Activated B cell treated with CpG ODN at 0.5 μM for 24 hours (primary cell): ENCODE measurements around the gene CFI. TPM values are rescaled to one million over a fixed set of nuclear protein-coding genes. Genes with fewer than 3 reads are reported as not detected.

Source experiments
- ATAC-seq: fragments of 200-7000 bp; cut with Tn5 transposase; one replicate; pipeline ENCODE4 v1.10.0; 2021; ENCODE audit warnings: low read depth, mild to moderate bottlenecking, moderate library complexity
- CTCF ChIA-PET: fragments of 350-600 bp; sonication (Branson Sonifier 250); formaldehyde crosslinking; loops from one replicate; lab custom pipeline; 2021; ENCODE audit warnings: antibody characterized with exemption; lab: Charles Lee
- POLR2A ChIA-PET: fragments of 350-600 bp; sonication (Branson Sonifier 250); formaldehyde crosslinking; loops from one replicate; lab custom pipeline; 2021; ENCODE audit warnings: antibody characterized with exemption; lab: Charles Lee
- DNase-seq: peaks from one replicate; pipeline ENCODE4 v3.0.0; 2022
- H3K27ac Mint-ChIP-seq: one replicate; pipeline ENCODE4 v1.8.0; 2020; ENCODE audit warnings: mixed read lengths
- H3K27me3 Mint-ChIP-seq: one replicate; pipeline ENCODE4 v1.8.0; 2021; ENCODE audit warnings: mixed read lengths
- H3K36me3 Mint-ChIP-seq: one replicate; pipeline ENCODE4 v1.8.0; 2021; ENCODE audit warnings: low read depth, mixed read lengths
- H3K4me1 Mint-ChIP-seq: one replicate; pipeline ENCODE4 v1.8.0; 2021; ENCODE audit warnings: mixed read lengths
- H3K4me3 Mint-ChIP-seq: one replicate; pipeline ENCODE4 v1.8.0; 2020; ENCODE audit warnings: mild to moderate bottlenecking, mixed read lengths
- H3K9me3 Mint-ChIP-seq: one replicate; pipeline ENCODE4 v1.8.0; 2020; ENCODE audit warnings: mixed read lengths
- CTCF ChIP-seq: fragments of 200-600 bp; IDR thresholded peaks from one replicate; pipeline ENCODE4 v1.8.0; 2022; ENCODE audit warnings: antibody characterized with exemption, mild to moderate bottlenecking
- intact Hi-C: fragments of 100-400 bp; cut with micrococcal nuclease; formaldehyde crosslinking; loops from one replicate; pipeline ENCODE4 v1.15.1; 2024
- total RNA-seq: library from RNA; stranded (reverse); gene quantifications from 2 replicates; pipeline ENCODE4 v1.2.3, GENCODE V29; 2022

Gene CFI
- total RNA-seq, 1 donor from 2014 or later = not detected

GRCh38 chr4:109735566-109736365 is 66.0 kb downstream of the CFI start:
- Mint-ChIP-seq H3K9me3 (no peaks in the 10 kb centered on the region), H3K36me3 (no peaks in the 10 kb centered on the region), H3K27me3 (peaks cover 16% of the 10 kb centered on the region), H3K4me1 (no peaks in the 10 kb centered on the region), H3K27ac (no peak overlapping the region), H3K4me3 (no peak overlapping the region)
- TF ChIP-seq CTCF = no peak
- CTCF ChIA-PET = no interaction called here
- intact Hi-C loops = no loop called here
- POLR2A ChIA-PET = no interaction called here
- DNase-seq (no peak), ATAC-seq (no peak)

- DNase-seq (no peak), ATAC-seq (no peak)
- CTCF ChIA-PET = no interaction called here
- H3K4me3 Mint-ChIP-seq = no peak overlapping the region
- intact Hi-C loops = loop anchor here (5.0 kb wide), 2 partner anchors 464 to 1801 kb away; partner anchors contain the start of genes CYP2U1 and ELOVL6
- no peak overlapping the region for H3K27ac Mint-ChIP-seq
- TF ChIP-seq CTCF = no peak
- no peaks in the 10 kb centered on the region for H3K36me3 Mint-ChIP-seq
- POLR2A ChIA-PET = interaction anchor here (0.9 kb wide), 1 partner anchor 11 kb away, joined by 3 read pairs; no protein-coding TSS in a partner anchor
- no peaks in the 10 kb centered on the region for H3K9me3 Mint-ChIP-seq
- peaks cover 9% of the 10 kb centered on the region for H3K27me3 Mint-ChIP-seq
- peaks cover 11% of the 10 kb centered on the region for H3K4me1 Mint-ChIP-seq
These were observed 68.1 kb downstream of the CFI start for GRCh38 chr4:109733728-109734127.

DNA sequence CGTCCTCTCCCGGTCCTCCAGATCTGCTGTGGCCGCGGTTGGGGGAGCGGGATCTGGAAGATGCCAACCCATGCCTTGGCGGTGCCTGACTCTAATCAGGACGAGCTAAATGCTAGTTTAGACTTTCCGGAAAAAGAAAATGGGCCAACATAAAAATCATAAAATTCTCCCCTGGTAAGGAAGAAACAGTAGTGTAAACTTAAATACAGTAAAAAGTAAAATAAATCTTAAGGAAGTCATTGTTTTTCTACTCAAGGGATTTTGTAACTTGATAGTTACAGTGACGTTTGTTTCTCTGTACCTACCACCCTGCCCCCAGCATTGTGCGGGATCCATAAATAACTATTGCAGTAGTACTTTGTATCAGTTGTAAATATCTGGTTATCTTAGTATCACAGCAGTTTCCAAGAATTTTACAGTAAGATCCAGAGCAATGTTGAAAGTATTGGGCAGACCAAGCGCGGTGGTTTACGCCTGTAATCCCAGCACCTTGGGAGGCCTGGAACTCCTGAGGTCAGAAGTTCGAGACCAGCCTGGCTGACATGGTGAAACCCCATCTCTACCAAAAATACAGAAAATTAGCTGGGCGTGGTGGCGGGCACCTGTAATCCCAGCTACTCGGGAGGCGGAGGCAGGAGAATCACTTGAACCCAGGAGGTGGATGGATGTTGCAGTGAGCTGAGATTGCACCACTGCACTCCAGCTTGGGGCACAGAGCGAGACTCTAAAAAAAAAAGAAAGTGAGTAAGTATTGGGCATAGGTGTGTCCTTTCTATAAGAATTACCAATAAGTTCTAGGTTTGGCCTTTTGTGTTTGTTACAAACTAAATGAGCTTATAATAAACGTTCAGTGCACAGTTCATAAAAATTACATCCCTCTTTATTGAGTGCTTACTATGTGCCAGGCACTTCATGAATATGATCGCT is 70.9 kb downstream of the CFI start:
- Mint-ChIP-seq H3K9me3 (no peaks in the 10 kb centered on the region), H3K27me3 (no peaks in the 10 kb centered on the region), H3K36me3 (peaks cover 5% of the 10 kb centered on the region), H3K27ac (peak overlapping the region; percentile 79), H3K4me3 (peak overlapping the region; percentile 88), H3K4me1 (peaks cover 12% of the 10 kb centered on the region)
- POLR2A ChIA-PET = interaction anchor here (0.7 to 3.0 kb wide), 8 partner anchors 28 to 1110 kb away, joined by 3 to 10 read pairs (median 4); partner anchors contain the start of genes GAR1, MCUB, OSTC and SEC24B
- CTCF ChIA-PET = interaction anchor here (0.7 to 1.6 kb wide), 2 partner anchors 27 to 155 kb away, joined by 4 to 5 read pairs; partner anchors contain the start of gene CASP6
- intact Hi-C loops = loop anchor here (1.0 to 5.0 kb wide), 5 partner anchors 84 to 1799 kb away; partner anchors contain the start of genes CYP2U1, ELOVL6, GAR1 and OSTC
- no peak for TF ChIP-seq CTCF
- ATAC-seq (no peak), DNase-seq (no peak)

GRCh38 chr4:109729718-109730618 is 71.8 kb downstream of the CFI start, which contains the start of gene PLA2G12A:
Gene PLA2G12A (minus strand): TSS chr4:109730070. CDS start chr4:109729809, 261 bp downstream.
- Mint-ChIP-seq H3K4me1 (peaks cover 12% of the 10 kb centered on the region), H3K4me3 (peak within 1 kb of the TSS; percentile 90), H3K9me3 (no peaks in the 10 kb centered on the region), H3K27me3 (no peaks in the 10 kb centered on the region), H3K36me3 (peaks cover 8% of the 10 kb centered on the region), H3K27ac (peak within 1 kb of the TSS; percentile 79)
- ChIA-PET POLR2A (interaction anchor here (0.7 to 3.0 kb wide), 8 partner anchors 27 to 1109 kb away, joined by 3 to 10 read pairs (median 4); partner anchors contain the start of genes GAR1, MCUB, OSTC and SEC24B), CTCF (interaction anchor here (1.6 kb wide), 1 partner anchor 26 kb away, joined by 5 read pairs; the partner anchor contains the start of gene CASP6)
- peak; percentile 90 for ATAC-seq
- intact Hi-C loops = loop anchor here (1.0 to 5.0 kb wide), 7 partner anchors 27 to 1798 kb away; partner anchors contain the start of genes CASP6, CYP2U1, ELOVL6 and GAR1
- no peak for TF ChIP-seq CTCF
- peak; percentile 77 for DNase-seq
